HEK293 (cell line): ENCODE data around the gene TANK.

Experiments used
- CTCF ChIP-seq: fragments of 450-650 bp; formaldehyde crosslinking; IDR thresholded peaks from 2 replicates; pipeline ENCODE4 v1.5.1; 2016; ENCODE audit warnings: missing biosample characterization, missing genetic modification characterization
- GFI1B ChIP-seq: fragments of 450-650 bp; formaldehyde crosslinking; IDR thresholded peaks from 2 replicates; pipeline ENCODE4 v1.5.1; 2016; ENCODE audit warnings: missing biosample characterization, missing genetic modification characterization
- GLI4 ChIP-seq: fragments of 450-650 bp; formaldehyde crosslinking; IDR thresholded peaks from 2 replicates; pipeline ENCODE4 v1.5.1; 2016; ENCODE audit warnings: missing biosample characterization, missing genetic modification characterization
- HOXD13 ChIP-seq: sonication (generic); formaldehyde crosslinking; IDR thresholded peaks from 2 replicates; pipeline ENCODE4 v1.8.0; 2022; ENCODE audit warnings: missing genetic modification reagents, borderline replicate concordance
- PRDM1 ChIP-seq: fragments of 450-650 bp; formaldehyde crosslinking; IDR thresholded peaks from 2 replicates; pipeline ENCODE4; 2016; ENCODE audit warnings: missing biosample characterization, missing genetic modification characterization
- SP2 ChIP-seq: fragments of 450-650 bp; formaldehyde crosslinking; IDR thresholded peaks from 2 replicates; pipeline ENCODE4 v1.5.1; 2016; ENCODE audit warnings: missing biosample characterization, missing genetic modification characterization
- TF ChIP-seq, protein P1 (sequence below): fragments of 450-650 bp; formaldehyde crosslinking; IDR thresholded peaks from 2 replicates; pipeline ENCODE4 v1.5.1; 2016; ENCODE audit warnings: missing biosample characterization, missing genetic modification characterization
- TF ChIP-seq, protein P2 (sequence below): fragments of 450-650 bp; formaldehyde crosslinking; IDR thresholded peaks from 2 replicates; pipeline ENCODE4 v1.5.1; 2016; ENCODE audit warnings: missing biosample characterization, missing genetic modification characterization, low read depth

- TF ChIP-seq GLI4 (tag by site-specific recombination) = no peak
- TF ChIP-seq CTCF (tag by site-specific recombination) = no peak
- TF ChIP-seq SP2 = no peak
- TF ChIP-seq GFI1B (tag by site-specific recombination) = no peak
- TF ChIP-seq, protein P1, sequence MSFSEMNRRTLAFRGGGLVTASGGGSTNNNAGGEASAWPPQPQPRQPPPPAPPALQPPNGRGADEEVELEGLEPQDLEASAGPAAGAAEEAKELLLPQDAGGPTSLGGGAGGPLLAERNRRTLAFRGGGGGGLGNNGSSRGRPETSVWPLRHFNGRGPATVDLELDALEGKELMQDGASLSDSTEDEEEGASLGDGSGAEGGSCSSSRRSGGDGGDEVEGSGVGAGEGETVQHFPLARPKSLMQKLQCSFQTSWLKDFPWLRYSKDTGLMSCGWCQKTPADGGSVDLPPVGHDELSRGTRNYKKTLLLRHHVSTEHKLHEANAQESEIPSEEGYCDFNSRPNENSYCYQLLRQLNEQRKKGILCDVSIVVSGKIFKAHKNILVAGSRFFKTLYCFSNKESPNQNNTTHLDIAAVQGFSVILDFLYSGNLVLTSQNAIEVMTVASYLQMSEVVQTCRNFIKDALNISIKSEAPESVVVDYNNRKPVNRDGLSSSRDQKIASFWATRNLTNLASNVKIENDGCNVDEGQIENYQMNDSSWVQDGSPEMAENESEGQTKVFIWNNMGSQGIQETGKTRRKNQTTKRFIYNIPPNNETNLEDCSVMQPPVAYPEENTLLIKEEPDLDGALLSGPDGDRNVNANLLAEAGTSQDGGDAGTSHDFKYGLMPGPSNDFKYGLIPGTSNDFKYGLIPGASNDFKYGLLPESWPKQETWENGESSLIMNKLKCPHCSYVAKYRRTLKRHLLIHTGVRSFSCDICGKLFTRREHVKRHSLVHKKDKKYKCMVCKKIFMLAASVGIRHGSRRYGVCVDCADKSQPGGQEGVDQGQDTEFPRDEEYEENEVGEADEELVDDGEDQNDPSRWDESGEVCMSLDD (tag by site-specific recombination) = no peak
- TF ChIP-seq, protein P2, sequence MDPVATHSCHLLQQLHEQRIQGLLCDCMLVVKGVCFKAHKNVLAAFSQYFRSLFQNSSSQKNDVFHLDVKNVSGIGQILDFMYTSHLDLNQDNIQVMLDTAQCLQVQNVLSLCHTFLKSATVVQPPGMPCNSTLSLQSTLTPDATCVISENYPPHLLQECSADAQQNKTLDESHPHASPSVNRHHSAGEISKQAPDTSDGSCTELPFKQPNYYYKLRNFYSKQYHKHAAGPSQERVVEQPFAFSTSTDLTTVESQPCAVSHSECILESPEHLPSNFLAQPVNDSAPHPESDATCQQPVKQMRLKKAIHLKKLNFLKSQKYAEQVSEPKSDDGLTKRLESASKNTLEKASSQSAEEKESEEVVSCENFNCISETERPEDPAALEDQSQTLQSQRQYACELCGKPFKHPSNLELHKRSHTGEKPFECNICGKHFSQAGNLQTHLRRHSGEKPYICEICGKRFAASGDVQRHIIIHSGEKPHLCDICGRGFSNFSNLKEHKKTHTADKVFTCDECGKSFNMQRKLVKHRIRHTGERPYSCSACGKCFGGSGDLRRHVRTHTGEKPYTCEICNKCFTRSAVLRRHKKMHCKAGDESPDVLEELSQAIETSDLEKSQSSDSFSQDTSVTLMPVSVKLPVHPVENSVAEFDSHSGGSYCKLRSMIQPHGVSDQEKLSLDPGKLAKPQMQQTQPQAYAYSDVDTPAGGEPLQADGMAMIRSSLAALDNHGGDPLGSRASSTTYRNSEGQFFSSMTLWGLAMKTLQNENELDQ (tag by site-specific recombination) = no peak
- no peak for TF ChIP-seq PRDM1 (tag by site-specific recombination)
- TF ChIP-seq HOXD13 = no peak
These were observed 97.1 kb downstream of the TANK start for GRCh38 chr2:161257123-161257952.
